Measurements from ENCODE around the gene KIF26A. TPM values are rescaled to one million over a fixed set of nuclear protein-coding genes. Genes with fewer than 3 reads are reported as not detected.
A peak's percentile ranks its signal among the peaks of the same experiment; 100 is the strongest.

Gene KIF26A
- total RNA-seq, 2 donors from 2014 or later = 5.6 to 14.1 TPM

DNA sequence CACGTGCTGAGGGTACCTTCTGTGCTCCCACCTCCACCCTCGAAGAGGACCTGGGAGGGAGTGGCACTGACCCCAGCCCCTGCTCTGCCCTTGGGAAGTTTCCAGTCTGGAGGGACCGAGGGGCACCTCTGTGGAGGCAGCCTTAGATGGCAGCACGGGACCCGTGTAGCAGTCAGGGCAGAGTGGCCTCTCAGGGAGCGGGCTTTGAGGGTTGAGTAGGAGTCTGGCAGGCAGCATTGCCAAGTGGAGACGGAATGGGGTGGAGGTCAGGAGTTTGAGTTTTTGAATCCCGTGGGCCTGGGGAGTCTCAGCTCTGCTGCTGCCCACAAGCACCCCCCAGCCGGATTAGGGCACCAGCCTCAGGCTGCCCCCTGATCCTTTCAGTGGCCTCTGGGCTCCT is 21.6 kb downstream of the KIF26A start:
- no peak for DNase-seq (ENCODE audit: low spot score)
- no peaks in the 10 kb centered on the region for H3K27me3 ChIP-seq
- H3K4me1 ChIP-seq = peaks cover 0 to 38% of the 10 kb centered on the region in 2 donors
- H3K27ac ChIP-seq = peak overlapping the region in 1 of 2 donors; percentile 71
- no peaks in the 10 kb centered on the region for H3K9me3 ChIP-seq
- no peak overlapping the region for H3K4me3 ChIP-seq
- no peak for TF ChIP-seq CTCF (IDR thresholded peaks at IDR 0.05)
- no peaks in the 10 kb centered on the region for H3K36me3 ChIP-seq

- Histone ChIP-seq H3K4me1 (peaks cover 0 to 23% of the 10 kb centered on the region in 2 donors), H3K4me3 (no peak overlapping the region), H3K36me3 (no peaks in the 10 kb centered on the region), H3K9me3 (no peaks in the 10 kb centered on the region), H3K27me3 (no peaks in the 10 kb centered on the region), H3K27ac (no peak overlapping the region)
- TF ChIP-seq CTCF (IDR thresholded peaks at IDR 0.05) = no peak
- DNase-seq (ENCODE audit: low spot score) = no peak
Observed at GRCh38 chr14:104161602-104162367, 23.4 kb downstream of the KIF26A start.

DNA sequence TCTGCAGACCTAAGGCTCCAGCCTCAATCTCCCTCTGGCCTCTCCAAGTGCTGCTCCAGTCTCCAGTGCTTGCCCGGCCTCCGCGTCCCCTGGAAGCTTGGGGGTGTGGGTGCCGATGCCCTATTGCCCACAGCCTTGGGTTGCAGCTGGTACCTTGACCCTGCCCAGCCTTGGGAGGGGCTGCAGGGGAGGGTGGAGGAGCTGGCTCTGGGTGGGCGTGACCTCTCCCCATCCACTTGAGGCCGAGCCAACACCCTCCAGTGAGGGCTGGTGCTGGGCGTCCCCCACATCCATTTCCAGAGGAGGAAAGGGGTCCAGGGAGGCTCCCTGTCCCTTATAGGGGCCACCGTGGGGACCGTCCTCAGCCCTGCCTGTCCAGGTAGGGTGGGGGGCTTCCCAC is 24.1 kb downstream of the KIF26A start:
- Histone ChIP-seq H3K27ac (no peak overlapping the region), H3K27me3 (no peaks in the 10 kb centered on the region), H3K4me3 (no peak overlapping the region), H3K4me1 (peaks cover 0 to 19% of the 10 kb centered on the region in 2 donors), H3K36me3 (no peaks in the 10 kb centered on the region), H3K9me3 (no peaks in the 10 kb centered on the region)
- DNase-seq (ENCODE audit: low spot score) = no peak
- TF ChIP-seq CTCF (IDR thresholded peaks at IDR 0.05) = no peak

GRCh38 chr14:104163541-104163940 is 25.2 kb downstream of the KIF26A start:
- no peaks in the 10 kb centered on the region for H3K27me3 ChIP-seq
- TF ChIP-seq CTCF (IDR thresholded peaks at IDR 0.05) = no peak

DNA sequence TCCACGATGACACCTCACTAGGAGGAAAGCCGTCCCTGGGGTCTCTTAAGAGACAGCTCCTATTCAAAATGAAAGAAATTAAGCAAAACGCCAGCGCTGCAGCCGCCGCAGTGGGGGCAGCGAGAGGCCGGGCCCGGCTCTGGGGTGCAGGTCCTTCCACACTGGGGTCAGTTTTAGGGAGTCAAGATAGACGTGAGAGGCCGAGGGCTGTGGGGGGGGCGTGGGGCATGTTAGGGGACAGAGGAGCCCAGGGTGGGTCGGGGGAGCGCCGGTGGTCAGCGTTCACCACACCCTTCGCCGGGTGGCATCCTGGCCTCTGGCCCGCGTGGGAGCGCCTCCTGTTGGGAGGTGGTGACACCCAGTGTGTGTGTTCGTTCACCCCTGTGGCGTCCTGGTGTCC is 25.7 kb downstream of the KIF26A start:
- Histone ChIP-seq H3K4me3 (no peak overlapping the region), H3K36me3 (no peaks in the 10 kb centered on the region), H3K9me3 (no peaks in the 10 kb centered on the region), H3K27me3 (no peaks in the 10 kb centered on the region), H3K27ac (no peak overlapping the region), H3K4me1 (peaks cover 0 to 9% of the 10 kb centered on the region in 2 donors)
- TF ChIP-seq CTCF (IDR thresholded peaks at IDR 0.05) = no peak
- no peak for DNase-seq (ENCODE audit: low spot score)

More at GRCh38 chr14:104163541-104163940, 25.2 kb downstream of the KIF26A start:
- no peak overlapping the region for H3K27ac ChIP-seq
- H3K36me3 ChIP-seq = no peaks in the 10 kb centered on the region
- no peak for DNase-seq (ENCODE audit: low spot score)
- peaks cover 0 to 8% of the 10 kb centered on the region in 2 donors for H3K4me1 ChIP-seq
- H3K9me3 ChIP-seq = no peaks in the 10 kb centered on the region
- no peak overlapping the region for H3K4me3 ChIP-seq

DNA sequence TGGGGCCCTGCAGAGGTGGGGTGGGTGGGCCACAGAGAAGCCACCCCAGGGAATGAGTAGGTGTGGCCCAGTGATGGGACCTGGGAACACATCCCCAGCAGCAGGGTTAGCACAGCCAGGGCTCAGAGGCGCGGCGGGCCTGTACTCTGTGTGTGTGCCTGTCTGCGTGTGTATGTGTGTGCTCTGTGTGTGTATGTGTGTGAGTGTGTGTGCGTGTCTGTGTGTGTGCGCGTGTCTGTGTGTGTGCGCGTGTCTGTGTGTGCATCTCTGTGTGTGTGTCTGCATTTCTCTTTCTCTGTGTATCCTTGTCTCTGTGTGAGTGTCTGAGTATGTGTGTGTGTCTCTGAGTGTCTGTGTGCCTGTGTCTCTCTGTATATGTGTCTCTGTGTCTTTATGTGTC is 26.1 kb downstream of the KIF26A start:
- H3K9me3 ChIP-seq = no peaks in the 10 kb centered on the region
- no peak overlapping the region for H3K27ac ChIP-seq
- peaks cover 0 to 8% of the 10 kb centered on the region in 2 donors for H3K4me1 ChIP-seq
- TF ChIP-seq CTCF (IDR thresholded peaks at IDR 0.05) = no peak
- H3K4me3 ChIP-seq = no peak overlapping the region
- no peak for DNase-seq (ENCODE audit: low spot score)
- no peaks in the 10 kb centered on the region for H3K27me3 ChIP-seq
- no peaks in the 10 kb centered on the region for H3K36me3 ChIP-seq

All from right atrium auricular region (tissue), 2 donors.